Activated CD4-positive, alpha-beta memory T cell treated with anti-CD3 and anti-CD28 coated beads, Interleukin-2, amount 10 ng/mL, durations not matched to agents 7 days and 5 days (primary cell): Measurements from ENCODE around the gene PABPN1L. TPM values are rescaled to one million over a fixed set of nuclear protein-coding genes. Genes with fewer than 3 reads are reported as not detected.

Experiments used
- CTCF ChIA-PET: fragments of 350-600 bp; sonication (Branson Sonifier 250); formaldehyde crosslinking; loops from one replicate; lab custom pipeline; 2021; ENCODE audit warnings: antibody characterized with exemption, inconsistent platforms; lab: Charles Lee
- POLR2A ChIA-PET: fragments of 350-600 bp; sonication (Branson Sonifier 250); formaldehyde crosslinking; loops from one replicate; lab custom pipeline; 2021; ENCODE audit warnings: antibody characterized with exemption; lab: Charles Lee
- DNase-seq: peaks from one replicate; pipeline ENCODE4 v3.0.0-alpha.2; 2020
- H3K27ac Mint-ChIP-seq: one replicate; pipeline ENCODE4 v1.8.0; 2021; ENCODE audit warnings: mild to moderate bottlenecking, mixed read lengths
- H3K27me3 Mint-ChIP-seq: one replicate; pipeline ENCODE4 v1.8.0; 2021; ENCODE audit warnings: mixed read lengths
- H3K36me3 Mint-ChIP-seq: one replicate; pipeline ENCODE4 v1.8.0; 2021; ENCODE audit warnings: low read depth, mixed read lengths
- H3K4me1 Mint-ChIP-seq: one replicate; pipeline ENCODE4 v1.8.0; 2021; ENCODE audit warnings: mixed read lengths
- H3K4me3 Mint-ChIP-seq: one replicate; pipeline ENCODE4 v1.8.0; 2021; ENCODE audit warnings: mild to moderate bottlenecking, mixed read lengths
- H3K9me3 Mint-ChIP-seq: one replicate; pipeline ENCODE4 v1.8.0; 2021; ENCODE audit warnings: mixed read lengths
- total RNA-seq, 2 experiments: library from RNA; stranded (reverse); gene quantifications; one replicate each; pipeline ENCODE4 v1.2.3, GENCODE V29; 2021

PABPN1L gene
- total RNA-seq, 2 experiments from 2014 or later, result not detected

- CTCF ChIA-PET, result no interaction called here
- Mint-ChIP-seq H3K4me3 (no peak overlapping the region), H3K36me3 (no peaks in the 10 kb centered on the region), H3K27me3 (no peaks in the 10 kb centered on the region), H3K4me1 (peaks cover 1% of the 10 kb centered on the region), H3K9me3 (no peaks in the 10 kb centered on the region), H3K27ac (no peak overlapping the region)
- POLR2A ChIA-PET, result no interaction called here
- DNase-seq, result no peak
These were observed 10.6 kb upstream of the PABPN1L start for GRCh38 chr16:88876942-88877526.

- H3K4me1 Mint-ChIP-seq, result peaks cover 2% of the 10 kb centered on the region
- H3K27ac Mint-ChIP-seq, result no peak overlapping the region
- ChIA-PET CTCF (no interaction called here), POLR2A (no interaction called here)
- no peak for DNase-seq
- H3K27me3 Mint-ChIP-seq, result peaks cover 5% of the 10 kb centered on the region
- no peak overlapping the region for H3K4me3 Mint-ChIP-seq
- H3K36me3 Mint-ChIP-seq, result no peaks in the 10 kb centered on the region
- no peaks in the 10 kb centered on the region for H3K9me3 Mint-ChIP-seq
These were observed 9.3 kb upstream of the PABPN1L start for GRCh38 chr16:88875703-88876234.

GRCh38 chr16:88874938-88875599 lies 8.6 kb upstream of the PABPN1L start:
- no peaks in the 10 kb centered on the region for H3K9me3 Mint-ChIP-seq
- H3K36me3 Mint-ChIP-seq, result no peaks in the 10 kb centered on the region
- DNase-seq, result no peak
- no peak overlapping the region for H3K27ac Mint-ChIP-seq
- H3K4me1 Mint-ChIP-seq, result peaks cover 3% of the 10 kb centered on the region
- H3K4me3 Mint-ChIP-seq, result no peak overlapping the region
- CTCF ChIA-PET, result no interaction called here
- H3K27me3 Mint-ChIP-seq, result peaks cover 8% of the 10 kb centered on the region
- POLR2A ChIA-PET, result no interaction called here

GRCh38 chr16:88872650-88873331 lies 6.3 kb upstream of the PABPN1L start:
- Mint-ChIP-seq H3K4me3 (no peak overlapping the region), H3K36me3 (no peaks in the 10 kb centered on the region), H3K9me3 (no peaks in the 10 kb centered on the region), H3K4me1 (peaks cover 3% of the 10 kb centered on the region), H3K27ac (no peak overlapping the region), H3K27me3 (peaks cover 11% of the 10 kb centered on the region)
- ChIA-PET POLR2A (no interaction called here), CTCF (no interaction called here)
- DNase-seq, result no peak

- Mint-ChIP-seq H3K4me3 (no peak overlapping the region), H3K36me3 (no peaks in the 10 kb centered on the region), H3K27ac (no peak overlapping the region), H3K27me3 (peaks cover 11% of the 10 kb centered on the region), H3K9me3 (no peaks in the 10 kb centered on the region), H3K4me1 (peaks cover 3% of the 10 kb centered on the region)
- ChIA-PET CTCF (no interaction called here), POLR2A (no interaction called here)
- DNase-seq, result no peak
These were observed 5.4 kb upstream of the PABPN1L start for GRCh38 chr16:88871730-88872416.

GRCh38 chr16:88871349-88871702 lies 4.9 kb upstream of the PABPN1L start:
- H3K27ac Mint-ChIP-seq, result no peak overlapping the region
- CTCF ChIA-PET, result no interaction called here
- no peak for DNase-seq
- POLR2A ChIA-PET, result no interaction called here
- peaks cover 11% of the 10 kb centered on the region for H3K27me3 Mint-ChIP-seq
- H3K4me3 Mint-ChIP-seq, result no peak overlapping the region
- H3K9me3 Mint-ChIP-seq, result no peaks in the 10 kb centered on the region
- H3K4me1 Mint-ChIP-seq, result peaks cover 3% of the 10 kb centered on the region
- no peaks in the 10 kb centered on the region for H3K36me3 Mint-ChIP-seq

GRCh38 chr16:88870608-88871348 lies 4.3 kb upstream of the PABPN1L start:
- DNase-seq, result no peak
- H3K4me1 Mint-ChIP-seq, result peaks cover 3% of the 10 kb centered on the region

GRCh38 chr16:88869673-88869980 lies 3.2 kb upstream of the PABPN1L start:
- CTCF ChIA-PET, result interaction anchor here (1.7 kb wide), 1 partner anchor 12 kb away, joined by 5 read pairs; no protein-coding TSS in a partner anchor
- Mint-ChIP-seq H3K4me3 (no peak overlapping the region), H3K36me3 (no peaks in the 10 kb centered on the region), H3K9me3 (no peaks in the 10 kb centered on the region), H3K27ac (no peak overlapping the region), H3K4me1 (peaks cover 2% of the 10 kb centered on the region), H3K27me3 (peaks cover 11% of the 10 kb centered on the region)
- DNase-seq, result no peak
- POLR2A ChIA-PET, result no interaction called here

More at GRCh38 chr16:88870608-88871348, 4.3 kb upstream of the PABPN1L start:
- H3K27me3 Mint-ChIP-seq, result peaks cover 11% of the 10 kb centered on the region
- POLR2A ChIA-PET, result no interaction called here
- no peak overlapping the region for H3K27ac Mint-ChIP-seq
- H3K36me3 Mint-ChIP-seq, result no peaks in the 10 kb centered on the region
- no peak overlapping the region for H3K4me3 Mint-ChIP-seq
- H3K9me3 Mint-ChIP-seq, result no peaks in the 10 kb centered on the region
- CTCF ChIA-PET, result interaction anchor here (0.7 kb wide), 1 partner anchor 418 kb away, joined by 3 read pairs; no protein-coding TSS in a partner anchor

GRCh38 chr16:88868974-88869672 lies 2.7 kb upstream of the PABPN1L start:
- no peaks in the 10 kb centered on the region for H3K9me3 Mint-ChIP-seq
- POLR2A ChIA-PET, result no interaction called here
- CTCF ChIA-PET, result interaction anchor here (1.7 kb wide), 1 partner anchor 11 kb away, joined by 5 read pairs; no protein-coding TSS in a partner anchor

GRCh38 chr16:88867581-88868246 lies 1.3 kb upstream of the PABPN1L start:
- H3K27ac Mint-ChIP-seq, result no peak overlapping the region
- no peaks in the 10 kb centered on the region for H3K36me3 Mint-ChIP-seq
- H3K9me3 Mint-ChIP-seq, result no peaks in the 10 kb centered on the region
- ChIA-PET POLR2A (no interaction called here), CTCF (no interaction called here)
- peaks cover 11% of the 10 kb centered on the region for H3K27me3 Mint-ChIP-seq
- no peak for DNase-seq
- H3K4me3 Mint-ChIP-seq, result no peak overlapping the region
- peaks cover 2% of the 10 kb centered on the region for H3K4me1 Mint-ChIP-seq

More at GRCh38 chr16:88868974-88869672, 2.7 kb upstream of the PABPN1L start:
- H3K4me1 Mint-ChIP-seq, result peaks cover 2% of the 10 kb centered on the region
- H3K36me3 Mint-ChIP-seq, result no peaks in the 10 kb centered on the region
- no peak for DNase-seq
- no peak overlapping the region for H3K27ac Mint-ChIP-seq
- H3K27me3 Mint-ChIP-seq, result peaks cover 11% of the 10 kb centered on the region
- H3K4me3 Mint-ChIP-seq, result no peak overlapping the region

- H3K4me3 Mint-ChIP-seq, result no peak overlapping the region
- CTCF ChIA-PET, result no interaction called here
- no peak overlapping the region for H3K27ac Mint-ChIP-seq
- H3K9me3 Mint-ChIP-seq, result no peaks in the 10 kb centered on the region
- H3K4me1 Mint-ChIP-seq, result peaks cover 1% of the 10 kb centered on the region
- DNase-seq, result no peak
- POLR2A ChIA-PET, result interaction anchor here (1.2 kb wide), 1 partner anchor 9 kb away, joined by 3 read pairs; the partner anchor contains the start of genes GALNS and TRAPPC2L
- H3K27me3 Mint-ChIP-seq, result peaks cover 6% of the 10 kb centered on the region
- H3K36me3 Mint-ChIP-seq, result peaks cover 6% of the 10 kb centered on the region
These were observed 718 bp downstream of the PABPN1L start for GRCh38 chr16:88865742-88866141.
